Heart left ventricle (tissue), 16 donors: ENCODE data around the gene TEX10. TPM values are rescaled to one million over a fixed set of nuclear protein-coding genes. Genes with fewer than 3 reads are reported as not detected.

ENCODE experiments used
- ATAC-seq, 4 donors: fragments of 200-7000 bp; cut with Tn5 transposase; one replicate each; pipeline ENCODE4 v1.9.1; 2020 to 2022; ENCODE audit warnings: moderate library complexity in 4 of 4, mild to moderate bottlenecking in 3 of 4, moderate number of reproducible peaks in 1 of 4
- DNase-seq, 5 donors: peaks; one replicate each; pipeline ENCODE4 v3.0.0-alpha.2; 2020
- H3K27ac ChIP-seq, 12 donors: fragments of 200-600 bp; sonication (generic) in 4 of 12; one replicate each; pipeline versions ENCODE4 v1.5.0 to v1.8.0; 2016 to 2022; ENCODE audit warnings: mild to moderate bottlenecking in 2 of 12
- H3K27me3 ChIP-seq, 9 donors: fragments of 200-600 bp; sonication (generic) in 2 of 9; one replicate each; pipeline versions ENCODE4 v1.5.1 to v1.8.0; 2016 to 2022; ENCODE audit warnings: mild to moderate bottlenecking in 3 of 9
- H3K36me3 ChIP-seq, 9 donors: fragments of 200-600 bp; sonication (generic) in 2 of 9; one replicate each; pipeline versions ENCODE4 v1.5.0 to v1.8.0; 2018 to 2022; ENCODE audit warnings: mild to moderate bottlenecking in 2 of 9
- H3K4me1 ChIP-seq, 12 donors: fragments of 200-600 bp; sonication (generic) in 4 of 12; one replicate each; pipeline versions ENCODE4 v1.5.0 to v1.8.0; 2016 to 2022; ENCODE audit warnings: mild to moderate bottlenecking in 3 of 12
- H3K4me3 ChIP-seq, 12 donors: fragments of 200-600 bp; sonication (generic) in 4 of 12; one replicate each; pipeline versions ENCODE4 v1.5.0 to v1.8.0; 2017 to 2022; ENCODE audit warnings: mild to moderate bottlenecking in 9 of 12, moderate library complexity in 4 of 12
- H3K9me3 ChIP-seq, 12 donors: fragments of 200-600 bp; sonication (generic) in 4 of 12; one replicate each; pipeline versions ENCODE4 v1.5.0 to v1.8.0; 2016 to 2022; ENCODE audit warnings: mild to moderate bottlenecking in 1 of 12
- POLR2A ChIP-seq, 2 donors: fragments of 450-650 bp; IDR thresholded peaks; one replicate each; pipeline ENCODE4 v1.6.1; 2017; ENCODE audit warnings: antibody characterized with exemption in 2 of 2, mild to moderate bottlenecking in 2 of 2, moderate library complexity in 2 of 2
- WGBS, 4 donors: extraction: QIAGEN DNeasy Blood & Tissue Kit in 2 of 4; methylation state at CpG; one replicate each; pipeline versions ENCODE4 v1.1.5 to v1.1.7; 2013 to 2018; 5-methylcytosine and 5-hydroxymethylcytosine counted together
- intact Hi-C, 10 donors: fragments of 100-400 bp; cut with DNase I; formaldehyde crosslinking; loops; one replicate each; pipeline versions ENCODE4 v1.11.1 to v1.14.2; 2022
- polyA plus RNA-seq, 2 donors: library from polyadenylated mRNA; stranded (reverse); fragments of 200-250 nt; gene quantifications; one replicate each; pipeline ENCODE4 v1.2.3, GENCODE V29; 2013
- total RNA-seq, 9 donors: library from RNA; depleted of rRNA in 2 of 9; stranded (reverse); fragments of >200 nt in 2 of 9; fragmentation: NEBNext Ultra II Directional in 3 of 9; extraction: Animal tissue kit (Norgen Biotek cat#: 25700) in 3 of 9; gene quantifications; one replicate each; pipeline versions ENCODE4 v1.1.0 to v1.2.4, GENCODE V29; 2016 to 2023
- TF ChIP-seq, protein P1 (sequence below), 12 donors: fragments of 200-600 bp; sonication (generic) in 4 of 12; IDR thresholded peaks; one replicate each; pipeline versions ENCODE4 v1.5.0 to v1.8.0; 2018 to 2022; ENCODE audit warnings: antibody characterized with exemption in 12 of 12, mild to moderate bottlenecking in 5 of 12
- donor health status: ischemic (EF 13 %, LVEDD 7.1; RV severe dilation, severe dysfunction).
- donor health status: healthy with polysubstance abuse.
- donor health status: DM: no; HTN: yes; CAD: no.
- donor health status: DM: no; HTN: no; CAD: no.
- donor health status: ischemic (EF 25% LVEDD 6.9; RV normal size, moderate dysfunction).
- donor health status: ischemic (EF 25% LVEDD 5.7; RV mildly dilated, moderate dysfunction).
- donor health status: healthy.
- donor health status: DM: yes; HTN: yes; CAD: no.
- donor health status: ischemic (EF 35%, LVEDD 5.7; RV mildly dilated, moderate dysfunction).
- donor health status: nonischemic (EF 11% LVEDD 7.7; RV severe dilation, severe dysfunction).
- donor health status: DM: yes; HTN: yes; CAD: no.
- donor health status: PGD.
- donor health status: ischemic (EF 29% LVEDD 5.4; RV normal size, mild dysfunction).
- donor health status: nonischemic (EF 23%, LVEDD 6.1; RV moderate dilation, normal function).

Gene TEX10
- total and polyA plus RNA-seq, 11 donors, result 2.7 to 10.6 (median 9.1) TPM

DNA sequence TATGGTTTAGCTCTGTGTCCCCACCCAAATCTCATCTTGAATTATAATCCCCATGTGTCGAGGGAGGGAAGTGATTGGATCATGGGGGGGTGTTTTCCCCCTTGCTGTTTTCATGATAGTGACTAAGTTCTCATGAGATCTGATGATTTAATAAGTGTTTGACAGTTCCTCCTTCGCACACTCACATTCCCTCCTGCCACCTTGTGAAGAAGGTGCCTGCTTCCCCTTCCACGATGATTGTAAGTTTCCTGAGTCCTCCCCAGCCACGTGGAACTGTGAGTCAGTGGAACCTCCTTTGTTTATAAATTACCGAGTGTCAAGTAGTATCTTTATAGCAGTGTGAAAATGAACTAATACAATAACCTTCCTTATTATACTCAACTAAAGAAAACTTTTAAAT lies 24.3 kb upstream of the TEX10 start:
- DNase-seq (no peak), ATAC-seq (no peak)
- Histone ChIP-seq H3K27me3 (no peaks in the 10 kb centered on the region), H3K4me3 (no peak overlapping the region), H3K27ac (no peak overlapping the region), H3K9me3 (peaks cover 0 to 8% (median 0%) of the 10 kb centered on the region in 12 donors), H3K36me3 (no peaks in the 10 kb centered on the region), H3K4me1 (no peaks in the 10 kb centered on the region)
- 64 to 71% (median 68%) methylated on average over 5 of the region's 5 CpGs for WGBS, 4 donors
- intact Hi-C loops, result no loop called here
- TF ChIP-seq, protein P1, sequence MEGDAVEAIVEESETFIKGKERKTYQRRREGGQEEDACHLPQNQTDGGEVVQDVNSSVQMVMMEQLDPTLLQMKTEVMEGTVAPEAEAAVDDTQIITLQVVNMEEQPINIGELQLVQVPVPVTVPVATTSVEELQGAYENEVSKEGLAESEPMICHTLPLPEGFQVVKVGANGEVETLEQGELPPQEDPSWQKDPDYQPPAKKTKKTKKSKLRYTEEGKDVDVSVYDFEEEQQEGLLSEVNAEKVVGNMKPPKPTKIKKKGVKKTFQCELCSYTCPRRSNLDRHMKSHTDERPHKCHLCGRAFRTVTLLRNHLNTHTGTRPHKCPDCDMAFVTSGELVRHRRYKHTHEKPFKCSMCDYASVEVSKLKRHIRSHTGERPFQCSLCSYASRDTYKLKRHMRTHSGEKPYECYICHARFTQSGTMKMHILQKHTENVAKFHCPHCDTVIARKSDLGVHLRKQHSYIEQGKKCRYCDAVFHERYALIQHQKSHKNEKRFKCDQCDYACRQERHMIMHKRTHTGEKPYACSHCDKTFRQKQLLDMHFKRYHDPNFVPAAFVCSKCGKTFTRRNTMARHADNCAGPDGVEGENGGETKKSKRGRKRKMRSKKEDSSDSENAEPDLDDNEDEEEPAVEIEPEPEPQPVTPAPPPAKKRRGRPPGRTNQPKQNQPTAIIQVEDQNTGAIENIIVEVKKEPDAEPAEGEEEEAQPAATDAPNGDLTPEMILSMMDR (IDR thresholded peaks at IDR 0.05), result no peak
- TF ChIP-seq POLR2A (IDR thresholded peaks at IDR 0.05), result no peak

DNA sequence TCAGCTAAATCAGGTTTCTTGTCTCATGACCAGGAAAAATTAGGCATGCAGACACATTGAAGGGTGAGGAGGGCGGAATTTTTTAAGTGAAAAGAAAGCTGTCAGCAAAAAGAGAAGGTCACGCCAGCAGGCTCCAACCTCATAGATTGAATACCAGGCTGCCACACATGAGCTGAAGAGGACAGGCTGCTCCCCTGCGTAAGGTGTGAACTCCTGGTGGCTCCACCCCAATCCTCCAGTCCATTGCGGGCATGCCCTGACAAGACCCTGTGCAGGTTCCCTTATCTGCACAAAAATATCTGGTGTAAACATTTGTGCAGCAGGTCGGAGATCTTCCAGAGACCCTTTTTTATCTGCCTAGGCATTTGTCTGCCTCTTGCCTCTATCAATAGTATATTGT lies 22.9 kb upstream of the TEX10 start:
- no peak for DNase-seq
- WGBS, 4 donors, result 88 to 93% (median 91%) methylated on average over 5 of the region's 5 CpGs

DNA sequence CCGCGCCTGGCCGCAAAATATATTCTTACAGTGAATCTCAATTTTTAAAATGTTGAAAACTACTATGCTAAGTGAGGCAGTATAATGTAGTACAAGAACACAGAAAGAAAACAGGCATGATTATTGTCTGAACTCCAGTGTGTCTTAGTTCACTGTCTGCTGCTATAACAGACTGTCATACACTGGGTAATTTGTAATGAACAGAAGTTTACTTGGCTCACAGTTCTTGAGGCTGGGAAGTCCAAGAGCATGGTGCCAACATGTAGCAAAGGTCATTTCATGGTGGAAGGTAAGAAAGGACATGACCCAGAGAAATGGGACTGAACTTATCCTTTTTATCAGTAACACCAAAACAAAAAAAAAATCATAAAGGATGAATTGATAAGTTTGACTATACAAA lies 19.9 kb upstream of the TEX10 start:
- Histone ChIP-seq H3K27ac (no peak overlapping the region), H3K4me3 (no peak overlapping the region), H3K4me1 (no peaks in the 10 kb centered on the region), H3K9me3 (peaks cover 0 to 15% (median 0%) of the 10 kb centered on the region in 12 donors), H3K36me3 (no peaks in the 10 kb centered on the region), H3K27me3 (no peaks in the 10 kb centered on the region)
- ATAC-seq (no peak), DNase-seq (no peak)
- intact Hi-C loops, result no loop called here
- 98 to 99% (median 98%) methylated on average over 3 of the region's 3 CpGs for WGBS, 4 donors
- no peak for TF ChIP-seq POLR2A (IDR thresholded peaks at IDR 0.05)
- TF ChIP-seq, protein P1 (IDR thresholded peaks at IDR 0.05), result no peak

More for the DNA sequence above, 22.9 kb upstream of the TEX10 start:
- Histone ChIP-seq H3K36me3 (no peaks in the 10 kb centered on the region), H3K4me1 (no peaks in the 10 kb centered on the region), H3K27ac (no peak overlapping the region), H3K9me3 (peaks cover 0 to 8% (median 0%) of the 10 kb centered on the region in 12 donors), H3K4me3 (no peak overlapping the region), H3K27me3 (no peaks in the 10 kb centered on the region)
- intact Hi-C loops, result no loop called here
- TF ChIP-seq, protein P1 (IDR thresholded peaks at IDR 0.05), result no peak
- no peak for TF ChIP-seq POLR2A (IDR thresholded peaks at IDR 0.05)
- no peak for ATAC-seq

DNA sequence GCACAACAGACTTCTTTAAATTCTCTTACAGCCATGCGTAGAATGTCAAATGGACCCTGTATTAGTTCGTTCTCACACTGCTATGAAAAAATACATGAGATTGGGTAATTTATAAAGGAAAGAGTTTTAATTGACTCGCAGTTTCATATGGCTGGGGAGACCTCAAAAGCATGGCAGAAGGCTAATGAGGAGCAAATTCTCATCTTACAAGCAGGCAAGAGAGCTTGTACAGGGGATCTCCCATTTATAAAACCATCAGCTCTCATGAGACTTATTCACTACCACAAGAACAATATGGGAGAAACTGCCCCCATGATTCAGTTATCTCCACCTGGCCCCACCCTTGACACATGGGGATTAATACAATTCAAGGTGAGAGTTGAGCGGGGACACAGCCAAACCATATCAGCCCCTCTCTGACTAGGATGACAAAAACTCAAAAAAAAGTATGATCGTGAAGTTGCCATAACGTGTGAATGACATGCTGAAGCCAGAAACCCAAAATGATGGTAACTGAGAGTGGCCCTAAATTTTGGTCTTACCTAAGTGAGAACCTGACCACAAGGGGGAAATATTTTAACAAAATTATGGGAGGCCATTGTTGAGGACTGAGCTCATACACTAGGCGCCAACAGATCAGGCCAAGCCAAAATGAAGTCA lies 17.5 kb upstream of the TEX10 start:
- intact Hi-C loops, result no loop called here
- Histone ChIP-seq H3K27ac (no peak overlapping the region), H3K27me3 (no peaks in the 10 kb centered on the region), H3K9me3 (peaks cover 0 to 8% (median 0%) of the 10 kb centered on the region in 12 donors), H3K36me3 (no peaks in the 10 kb centered on the region), H3K4me1 (no peaks in the 10 kb centered on the region), H3K4me3 (no peak overlapping the region)
- DNase-seq (no peak), ATAC-seq (no peak)
- TF ChIP-seq, protein P1 (IDR thresholded peaks at IDR 0.05), result no peak
- no peak for TF ChIP-seq POLR2A (IDR thresholded peaks at IDR 0.05)
- 92 to 98% (median 95%) methylated on average over 7 of the region's 7 CpGs for WGBS, 4 donors
